Raji (cell line): Measurements from ENCODE around the gene NCS1.

Experiments used
- POLR2A ChIP-seq: IDR thresholded peaks from 2 replicates; pipeline ENCODE4 v1.6.1; 2011; ENCODE audit warnings: low read depth, low read length, control low read depth; ENCODE audit not compliant: insufficient read depth

NCS1 gene

GRCh38 chr9:130286072-130286770, 114.0 kb downstream of the NCS1 start:
- TF ChIP-seq POLR2A: no peak
